Measurements from ENCODE around the gene SLC16A7.

Gene SLC16A7

GRCh38 chr12:59626382-59626781 is 30.6 kb downstream of the SLC16A7 start:
- DNase-seq = no peak

- no peak for DNase-seq
Observed at GRCh38 chr12:59627582-59627981, 31.8 kb downstream of the SLC16A7 start.

- DNase-seq = no peak
Observed at GRCh38 chr12:59629890-59630289, 34.1 kb downstream of the SLC16A7 start.

GRCh38 chr12:59632408-59632807 is 36.6 kb downstream of the SLC16A7 start:
- DNase-seq = no peak

GRCh38 chr12:59634254-59634653 is 38.4 kb downstream of the SLC16A7 start:
- no peak for DNase-seq

GRCh38 chr12:59636945-59637691 is 41.3 kb downstream of the SLC16A7 start:
- DNase-seq = no peak

- no peak for DNase-seq
Observed at GRCh38 chr12:59637692-59638070, 41.9 kb downstream of the SLC16A7 start.

GRCh38 chr12:59643550-59643949 is 47.7 kb downstream of the SLC16A7 start:
- DNase-seq = no peak

- no peak for DNase-seq
Observed at GRCh38 chr12:59645242-59645641, 49.4 kb downstream of the SLC16A7 start.

- no peak for DNase-seq
Observed at GRCh38 chr12:59646636-59647035, 50.8 kb downstream of the SLC16A7 start.

GRCh38 chr12:59649203-59649602 is 53.4 kb downstream of the SLC16A7 start:
- no peak for DNase-seq

GRCh38 chr12:59650588-59651228 is 54.9 kb downstream of the SLC16A7 start:
- peak in 1 of 2 experiments; percentile 21 for DNase-seq

GRCh38 chr12:59651229-59651920 is 55.5 kb downstream of the SLC16A7 start:
- DNase-seq = no peak

- DNase-seq = no peak
Observed at GRCh38 chr12:59652130-59652529, 56.3 kb downstream of the SLC16A7 start.

GRCh38 chr12:59654061-59654460 is 58.2 kb downstream of the SLC16A7 start:
- DNase-seq = no peak

GRCh38 chr12:59657266-59657665 is 61.4 kb downstream of the SLC16A7 start:
- DNase-seq = no peak

GRCh38 chr12:59657711-59658110 is 61.9 kb downstream of the SLC16A7 start:
- no peak for DNase-seq

- no peak for DNase-seq
Observed at GRCh38 chr12:59660148-59660547, 64.3 kb downstream of the SLC16A7 start.

- DNase-seq = no peak
Observed at GRCh38 chr12:59660921-59661597, 65.2 kb downstream of the SLC16A7 start.

- no peak for DNase-seq
Observed at GRCh38 chr12:59664495-59664894, 68.7 kb downstream of the SLC16A7 start.

GRCh38 chr12:59665701-59666100 is 69.9 kb downstream of the SLC16A7 start:
- DNase-seq = no peak

- no peak for DNase-seq
Observed at GRCh38 chr12:59668674-59669073, 72.8 kb downstream of the SLC16A7 start.

GRCh38 chr12:59672273-59672672 is 76.4 kb downstream of the SLC16A7 start:
- no peak for DNase-seq
